Motor neuron (in vitro differentiated cells): ENCODE results near the gene MAP2K7. TPM values are rescaled to one million over a fixed set of nuclear protein-coding genes. Genes with fewer than 3 reads are reported as not detected.

ENCODE experiments used
- ATAC-seq, 8 experiments: fragments of 200-7000 bp; cut with Tn5 transposase; replicated peaks in 6 of 8; 2 replicates each; pipeline ENCODE4 v1.8.0; 2021; ENCODE audit warnings: mild to moderate bottlenecking in 8 of 8, moderate library complexity in 8 of 8
- H3K27ac ChIP-seq, 2 donors: fragments of 250-450 bp; sonication (Bioruptor Pico); 2 replicates each; pipeline ENCODE4 v1.9.0; 2021; ENCODE audit warnings: antibody characterized with exemption in 2 of 2, mild to moderate bottlenecking in 2 of 2, moderate library complexity in 1 of 2
- H3K4me1 ChIP-seq, 2 donors: fragments of 250-450 bp; sonication (Bioruptor Pico); replicated peaks in 1 of 2; 2 replicates each; pipeline ENCODE4 v1.6.1; 2021; ENCODE audit warnings: antibody characterized with exemption in 2 of 2, mild to moderate bottlenecking in 2 of 2, moderate library complexity in 1 of 2
- H3K4me3 ChIP-seq, 5 donors: fragments of 250-450 bp; sonication (Bioruptor Pico); 2 replicates each; pipeline ENCODE4 v1.9.0; 2021; ENCODE audit warnings: antibody characterized with exemption in 5 of 5, mild to moderate bottlenecking in 5 of 5, moderate library complexity in 4 of 5
- WGBS, 10 experiments: fragments of 450-650 bp; shearing (Covaris generic); methylation state at CpG; one replicate each; pipeline ENCODE4 v1.0.0; 2022; 5-methylcytosine and 5-hydroxymethylcytosine counted together
- in situ Hi-C, 9 experiments: fragments of 400-800 bp; cut with MboI; loops; one replicate each; pipeline ENCODE4 v1.15.0; 2021; ENCODE audit warnings: low sequenced_read_pairs in 9 of 9, low pct_unique_long_range_greater_than_20kb in 2 of 9; ENCODE audit not compliant: unreplicated experiment in 9 of 9
- total RNA-seq, 8 experiments: library from RNA; unstranded; fragments of 300-600 nt; gene quantifications; 2 replicates each; pipeline versions ENCODE4 v1.2.3 to v1.2.4, GENCODE V29; 2022

Gene MAP2K7
- total RNA-seq, 8 experiments from 2014 or later: 10.3 to 28.2 (median 16.9) TPM

- 80 to 100% (median 96%) methylated on average over 1 to 5 of the region's 32 CpGs; no CpG with 5 or more reads in 7 of the 10 experiments for WGBS, 10 experiments
Measured at GRCh38 chr19:7932276-7932929, 28.7 kb downstream of the MAP2K7 start.

GRCh38 chr19:7932930-7933300, 29.2 kb downstream of the MAP2K7 start:
- no CpG with 5 or more reads among the region's 10 CpGs for WGBS, 10 experiments
- no peak overlapping the region for H3K4me3 ChIP-seq
- in situ Hi-C loops: loop anchor here in 1 of 9 experiments (25.0 kb wide), 1 partner anchor 304 kb away; no protein-coding TSS in a partner anchor
- ATAC-seq: no peak
- H3K4me1 ChIP-seq: peaks cover 0 to 9% of the 10 kb centered on the region in 2 donors
- no peak overlapping the region for H3K27ac ChIP-seq

More at GRCh38 chr19:7932276-7932929, 28.7 kb downstream of the MAP2K7 start:
- Histone ChIP-seq H3K4me1 (peaks cover 0 to 9% of the 10 kb centered on the region in 2 donors), H3K27ac (no peak overlapping the region), H3K4me3 (no peak overlapping the region)
- no peak for ATAC-seq
- in situ Hi-C loops: loop anchor here in 1 of 9 experiments (25.0 kb wide), 1 partner anchor 305 kb away; no protein-coding TSS in a partner anchor

GRCh38 chr19:7933411-7933810, 29.7 kb downstream of the MAP2K7 start:
- Histone ChIP-seq H3K27ac (no peak overlapping the region), H3K4me1 (peaks cover 0 to 9% of the 10 kb centered on the region in 2 donors), H3K4me3 (no peak overlapping the region)
- ATAC-seq: no peak
- in situ Hi-C loops: loop anchor here in 1 of 9 experiments (25.0 kb wide), 1 partner anchor 304 kb away; no protein-coding TSS in a partner anchor
- 100% methylated on average over 1 to 2 of the region's 14 CpGs; no CpG with 5 or more reads in 7 of the 10 experiments for WGBS, 10 experiments

- H3K27ac ChIP-seq: no peak overlapping the region
- ATAC-seq: peak in 1 of 8 experiments; percentile 15
- WGBS, 10 experiments: 80 to 93% (median 85%) methylated on average over 1 to 12 of the region's 55 CpGs; no CpG with 5 or more reads in 5 of the 10 experiments
- peaks cover 0 to 9% of the 10 kb centered on the region in 2 donors for H3K4me1 ChIP-seq
- in situ Hi-C loops: loop anchor here in 1 of 9 experiments (25.0 kb wide), 1 partner anchor 303 kb away; no protein-coding TSS in a partner anchor
- no peak overlapping the region for H3K4me3 ChIP-seq
Measured at GRCh38 chr19:7933828-7934725, 30.4 kb downstream of the MAP2K7 start.

- H3K4me1 ChIP-seq: peaks cover 0 to 2% of the 10 kb centered on the region in 2 donors
- WGBS, 10 experiments: 68 to 100% (median 92%) methylated on average over 1 to 13 of the region's 21 CpGs; no CpG with 5 or more reads in 4 of the 10 experiments
- in situ Hi-C loops: loop anchor here in 1 of 9 experiments (25.0 kb wide), 1 partner anchor 303 kb away; no protein-coding TSS in a partner anchor
- no peak overlapping the region for H3K4me3 ChIP-seq
- no peak overlapping the region for H3K27ac ChIP-seq
- ATAC-seq: no peak
Measured at GRCh38 chr19:7934766-7935165, 31.1 kb downstream of the MAP2K7 start.

- no peak overlapping the region for H3K27ac ChIP-seq
- no peak overlapping the region for H3K4me3 ChIP-seq
- no peak for ATAC-seq
- in situ Hi-C loops: loop anchor here in 3 of 9 experiments (10.0 to 25.0 kb wide), 2 partner anchors 296 to 314 kb away; no protein-coding TSS in a partner anchor
- peaks cover 7 to 9% of the 10 kb centered on the region in 2 donors for H3K4me1 ChIP-seq
- WGBS, 10 experiments: 0 to 100% (median 88%) methylated on average over 1 to 2 of the region's 13 CpGs; no CpG with 5 or more reads in 6 of the 10 experiments
Measured at GRCh38 chr19:7940841-7941240, 37.2 kb downstream of the MAP2K7 start.

GRCh38 chr19:7941895-7942596, 38.4 kb downstream of the MAP2K7 start:
- no peak overlapping the region for H3K27ac ChIP-seq
- in situ Hi-C loops: loop anchor here in 3 of 9 experiments (10.0 to 25.0 kb wide), 2 partner anchors 295 to 313 kb away; no protein-coding TSS in a partner anchor
- WGBS, 10 experiments: 60 to 100% (median 89%) methylated on average over 1 to 9 of the region's 19 CpGs; no CpG with 5 or more reads in 1 of the 10 experiments
- peak overlapping the region in 4 of 5 donors; percentile 70 to 85 (median 76) for H3K4me3 ChIP-seq
- H3K4me1 ChIP-seq: peaks cover 7 to 9% of the 10 kb centered on the region in 2 donors
- no peak for ATAC-seq

GRCh38 chr19:7942981-7943443, 39.3 kb downstream of the MAP2K7 start:
- H3K4me3 ChIP-seq: peak overlapping the region; percentile 70 to 85 (median 73)
- H3K27ac ChIP-seq: peak overlapping the region; percentile 97
- 3 to 17% (median 9%) methylated on average over 5 to 16 of the region's 33 CpGs; no CpG with 5 or more reads in 2 of the 10 experiments for WGBS, 10 experiments
- ATAC-seq: peak; percentile 11 to 26 (median 14)
- in situ Hi-C loops: loop anchor here in 3 of 9 experiments (10.0 to 25.0 kb wide), 2 partner anchors 294 to 312 kb away; no protein-coding TSS in a partner anchor
- peaks cover 7 to 9% of the 10 kb centered on the region in 2 donors for H3K4me1 ChIP-seq

GRCh38 chr19:7943444-7944176, 39.9 kb downstream of the MAP2K7 start, which contains the start of gene TIMM44:
Gene TIMM44, minus strand, starts transcription at chr19:7943666. Its CDS starts 15 bp downstream, at chr19:7943651.
- Histone ChIP-seq H3K4me1 (peaks cover 7 to 9% of the 10 kb centered on the region in 2 donors), H3K4me3 (peak within 1 kb of the TSS; percentile 70 to 85 (median 73)), H3K27ac (peak within 1 kb of the TSS; percentile 97)
- ATAC-seq: peak; percentile 92 to 97 (median 94)
- in situ Hi-C loops: loop anchor here in 3 of 9 experiments (10.0 to 25.0 kb wide), 2 partner anchors 294 to 311 kb away; no protein-coding TSS in a partner anchor
- 0 to 3% (median 0%) methylated on average over 1 to 19 of the region's 56 CpGs; no CpG with 5 or more reads in 4 of the 10 experiments for WGBS, 10 experiments

GRCh38 chr19:7944177-7944761, 40.6 kb downstream of the MAP2K7 start:
- peaks cover 7 to 9% of the 10 kb centered on the region in 2 donors for H3K4me1 ChIP-seq
- peak; percentile 39 to 57 (median 48) for ATAC-seq
- 0 to 40% (median 24%) methylated on average over 1 to 10 of the region's 18 CpGs; no CpG with 5 or more reads in 1 of the 10 experiments for WGBS, 10 experiments
- H3K4me3 ChIP-seq: peak overlapping the region; percentile 70 to 85 (median 73)
- in situ Hi-C loops: loop anchor here in 3 of 9 experiments (10.0 to 25.0 kb wide), 2 partner anchors 293 to 311 kb away; no protein-coding TSS in a partner anchor
- H3K27ac ChIP-seq: peak overlapping the region; percentile 89 to 97

GRCh38 chr19:7947939-7948338, 44.3 kb downstream of the MAP2K7 start:
- ATAC-seq: no peak
- WGBS, 10 experiments: 75 to 100% (median 90%) methylated on average over 1 to 3 of the region's 4 CpGs; no CpG with 5 or more reads in 2 of the 10 experiments
- Histone ChIP-seq H3K4me3 (no peak overlapping the region), H3K4me1 (peaks cover 0 to 4% of the 10 kb centered on the region in 2 donors), H3K27ac (no peak overlapping the region)
- in situ Hi-C loops: loop anchor here in 3 of 9 experiments (10.0 to 25.0 kb wide), 2 partner anchors 289 to 307 kb away; no protein-coding TSS in a partner anchor
